Stromal cell of bone marrow (primary cell): ENCODE measurements around the gene ZDHHC5.

Experiments
- DNase-seq: peaks from one replicate; pipeline ENCODE4 v3.0.0-alpha.2; 2012; ENCODE audit warnings: low read depth

The ZDHHC5 gene

GRCh38 chr11:57667736-57668433, at the start of gene ZDHHC5:
Gene ZDHHC5, plus strand, starts transcription at chr11:57668114. Its CDS starts 4,977 bp downstream, at chr11:57673091.
- DNase-seq = peak; percentile 98

GRCh38 chr11:57618438-57618837, 49.5 kb upstream of the ZDHHC5 start:
- DNase-seq = no peak

- DNase-seq = no peak
These were observed 48.6 kb upstream of the ZDHHC5 start for GRCh38 chr11:57619331-57619730.

GRCh38 chr11:57620467-57620866, 47.4 kb upstream of the ZDHHC5 start:
- DNase-seq = no peak

- no peak for DNase-seq
These were observed 45.7 kb upstream of the ZDHHC5 start for GRCh38 chr11:57622263-57622662.

- no peak for DNase-seq
These were observed 43.0 kb upstream of the ZDHHC5 start for GRCh38 chr11:57624864-57625263.

GRCh38 chr11:57626895-57627294, 41.0 kb upstream of the ZDHHC5 start:
- DNase-seq = no peak

- no peak for DNase-seq
These were observed 37.7 kb upstream of the ZDHHC5 start for GRCh38 chr11:57630171-57630570.

GRCh38 chr11:57632116-57632515, 35.8 kb upstream of the ZDHHC5 start:
- no peak for DNase-seq

GRCh38 chr11:57633394-57634070, 34.4 kb upstream of the ZDHHC5 start:
- DNase-seq = no peak

- no peak for DNase-seq
These were observed 33.6 kb upstream of the ZDHHC5 start for GRCh38 chr11:57634311-57634710.

GRCh38 chr11:57635246-57635645, 32.7 kb upstream of the ZDHHC5 start:
- DNase-seq = no peak

GRCh38 chr11:57637626-57638004, 30.3 kb upstream of the ZDHHC5 start:
- no peak for DNase-seq

- DNase-seq = peak; percentile 81
These were observed 29.7 kb upstream of the ZDHHC5 start for GRCh38 chr11:57638005-57638781.

- no peak for DNase-seq
These were observed 29.0 kb upstream of the ZDHHC5 start for GRCh38 chr11:57638811-57639320.

GRCh38 chr11:57639321-57640067, 28.4 kb upstream of the ZDHHC5 start:
- DNase-seq = no peak

GRCh38 chr11:57640068-57640800, 27.7 kb upstream of the ZDHHC5 start:
- DNase-seq = no peak

GRCh38 chr11:57641011-57641807, 26.7 kb upstream of the ZDHHC5 start:
- peak; percentile 49 for DNase-seq

GRCh38 chr11:57643802-57644201, 24.1 kb upstream of the ZDHHC5 start:
- DNase-seq = no peak
